Uterus (tissue), 2 donors: ENCODE measurements around the gene MBD3L5.

Experiments
- CTCF ChIP-seq, 4 experiments: fragments of 200-600 bp in 2 of 4; fragments of 450-650 bp in 2 of 4; sonication (generic) in 2 of 4; IDR thresholded peaks; one replicate each; pipeline ENCODE4 v1.5.1; 2016 to 2019; ENCODE audit warnings: antibody characterized with exemption in 4 of 4, mild to moderate bottlenecking in 2 of 4, moderate library complexity in 1 of 4
- POLR2A ChIP-seq, 2 donors: fragments of 450-650 bp; IDR thresholded peaks; one replicate each; pipeline ENCODE4 v1.6.1; 2016; ENCODE audit warnings: antibody characterized with exemption in 2 of 2, mild to moderate bottlenecking in 1 of 2, moderate library complexity in 1 of 2

- TF ChIP-seq CTCF (IDR thresholded peaks at IDR 0.05) (no peak), POLR2A (IDR thresholded peaks at IDR 0.05) (no peak)
Observed at GRCh38 chr19:6999933-7000332, 30.4 kb upstream of the MBD3L5 start.
